HEK293 (cell line): ENCODE results near the gene GUK1.

Source experiments
- CTCF ChIA-PET: fragments of 350-600 bp; formaldehyde crosslinking; extraction: SDS; loops from one replicate; lab custom pipeline; 2021; ENCODE audit warnings: antibody characterized with exemption; lab: Yijun Ruan, JAX
- POLR2A ChIA-PET: fragments of 300-600 bp; formaldehyde crosslinking; extraction: SDS; loops from one replicate; lab custom pipeline; 2020; ENCODE audit warnings: antibody characterized with exemption, inconsistent platforms; lab: Yijun Ruan, JAX
- H3K27ac ChIP-seq: fragments of 200-500 bp; sonication (Bioruptor generic); 2 replicates; pipeline ENCODE4 v1.5.1; 2014; ENCODE audit warnings: low read depth, low read length, control low read depth, inconsistent platforms; ENCODE audit errors: extremely low read depth
- H3K36me3 ChIP-seq, 2 experiments: fragments of 200-500 bp in 1 of 2; sonication (Bioruptor generic) in 1 of 2; 1 replicate in 1 of 2; 2 replicates in 1 of 2; pipeline ENCODE4 v1.5.1; 2014 to 2017; ENCODE audit warnings: inconsistent platforms in 2 of 2, low read length in 2 of 2; ENCODE audit not compliant: control insufficient read depth in 2 of 2, insufficient read depth in 1 of 2
- H3K4me1 ChIP-seq: fragments of 200-500 bp; sonication (Bioruptor generic); 2 replicates; pipeline ENCODE4 v1.5.1; 2014; ENCODE audit warnings: mild to moderate bottlenecking, low read length, inconsistent platforms; ENCODE audit not compliant: control insufficient read depth, insufficient read depth
- H3K4me3 ChIP-seq: 2 replicates; pipeline ENCODE4 v1.5.1; 2011; ENCODE audit warnings: low read depth, mild to moderate bottlenecking, control low read depth, low read length, moderate library complexity
- H3K9me3 ChIP-seq: fragments of 200-500 bp; sonication (Bioruptor generic); 2 replicates; pipeline ENCODE4 v1.5.1; 2014; ENCODE audit warnings: low read depth, low read length, inconsistent platforms; ENCODE audit not compliant: control insufficient read depth, insufficient read depth
- GLIS2 ChIP-seq: fragments of 450-650 bp; formaldehyde crosslinking; IDR thresholded peaks from 2 replicates; pipeline ENCODE4 v1.5.1; 2016; ENCODE audit warnings: missing biosample characterization, missing genetic modification characterization
- HOXD13 ChIP-seq: sonication (generic); formaldehyde crosslinking; IDR thresholded peaks from 2 replicates; pipeline ENCODE4 v1.8.0; 2022; ENCODE audit warnings: missing genetic modification reagents, borderline replicate concordance
- OSR2 ChIP-seq: fragments of 450-650 bp; formaldehyde crosslinking; IDR thresholded peaks from 2 replicates; pipeline ENCODE4 v1.5.1; 2016; ENCODE audit warnings: missing biosample characterization, missing genetic modification characterization
- PRDM1 ChIP-seq: fragments of 450-650 bp; formaldehyde crosslinking; IDR thresholded peaks from 2 replicates; pipeline ENCODE4; 2016; ENCODE audit warnings: missing biosample characterization, missing genetic modification characterization
- SETDB1 ChIP-seq: IDR thresholded peaks from one replicate; pipeline ENCODE4 v1.6.1; 2017; ENCODE audit warnings: mild to moderate bottlenecking, low read length, moderate library complexity, mixed read lengths; ENCODE audit not compliant: insufficient read length
- YY1 ChIP-seq: fragments of 450-650 bp; formaldehyde crosslinking; IDR thresholded peaks from 2 replicates; pipeline ENCODE4 v1.5.1; 2018; ENCODE audit warnings: missing biosample characterization, missing genetic modification characterization
- ZBTB49 ChIP-seq: fragments of 450-650 bp; formaldehyde crosslinking; IDR thresholded peaks from 2 replicates; pipeline ENCODE4 v1.5.1; 2016; ENCODE audit warnings: missing biosample characterization, missing genetic modification characterization, low read depth
- ZFP37 ChIP-seq: fragments of 450-650 bp; formaldehyde crosslinking; IDR thresholded peaks from 2 replicates; pipeline ENCODE4 v1.5.1; 2016; ENCODE audit warnings: missing biosample characterization, missing genetic modification characterization
- ZNF133 ChIP-seq: fragments of 450-650 bp; formaldehyde crosslinking; IDR thresholded peaks from 2 replicates; pipeline ENCODE4 v1.5.1; 2016; ENCODE audit warnings: missing biosample characterization, missing genetic modification characterization
- ZNF184 ChIP-seq: fragments of 450-650 bp; IDR thresholded peaks from 2 replicates; pipeline ENCODE4 v1.5.1; 2018; ENCODE audit warnings: missing biosample characterization, mild to moderate bottlenecking, missing genetic modification characterization
- ZNF2 ChIP-seq: fragments of 450-650 bp; formaldehyde crosslinking; IDR thresholded peaks from 2 replicates; pipeline ENCODE4 v1.5.1; 2016; ENCODE audit warnings: missing biosample characterization, missing genetic modification characterization
- ZNF280D ChIP-seq: fragments of 450-650 bp; formaldehyde crosslinking; IDR thresholded peaks from 2 replicates; pipeline ENCODE4 v1.5.1; 2016; ENCODE audit warnings: missing biosample characterization, missing genetic modification characterization
- ZNF404 ChIP-seq: fragments of 450-650 bp; formaldehyde crosslinking; IDR thresholded peaks from 2 replicates; pipeline ENCODE4 v1.5.1; 2017; ENCODE audit warnings: missing biosample characterization, missing genetic modification characterization
- ZNF433 ChIP-seq: fragments of 450-650 bp; formaldehyde crosslinking; IDR thresholded peaks from 2 replicates; pipeline ENCODE4 v1.5.1; 2016; ENCODE audit warnings: missing biosample characterization, missing genetic modification characterization, low read depth
- ZNF48 ChIP-seq: fragments of 450-650 bp; formaldehyde crosslinking; IDR thresholded peaks from 2 replicates; pipeline ENCODE4 v1.5.1; 2016; ENCODE audit warnings: missing biosample characterization, missing genetic modification characterization
- ZNF548 ChIP-seq: fragments of 450-650 bp; formaldehyde crosslinking; IDR thresholded peaks from 2 replicates; pipeline ENCODE4 v1.5.1; 2016; ENCODE audit warnings: missing biosample characterization, missing genetic modification characterization
- ZNF549 ChIP-seq: fragments of 450-650 bp; IDR thresholded peaks from 2 replicates; pipeline ENCODE4 v1.5.1; 2018; ENCODE audit warnings: missing biosample characterization, missing genetic modification characterization, mild to moderate bottlenecking, inconsistent platforms, moderate library complexity
- ZNF558 ChIP-seq: fragments of 450-650 bp; formaldehyde crosslinking; IDR thresholded peaks from 2 replicates; pipeline ENCODE4 v1.5.1; 2016; ENCODE audit warnings: missing biosample characterization, missing genetic modification characterization
- ZNF626 ChIP-seq: fragments of 450-650 bp; sonication (Bioruptor Pico); formaldehyde crosslinking; IDR thresholded peaks from 2 replicates; pipeline ENCODE4 v1.5.1; 2018; ENCODE audit warnings: missing biosample characterization, missing genetic modification characterization, inconsistent platforms
- ZNF629 ChIP-seq: fragments of 450-650 bp; formaldehyde crosslinking; IDR thresholded peaks from 2 replicates; pipeline ENCODE4 v1.5.1; 2017; ENCODE audit warnings: missing biosample characterization, missing genetic modification characterization
- ZNF639 ChIP-seq: fragments of 450-650 bp; formaldehyde crosslinking; IDR thresholded peaks from 2 replicates; pipeline ENCODE4 v1.5.1; 2016; ENCODE audit warnings: missing biosample characterization, missing genetic modification characterization
- ZNF76 ChIP-seq: fragments of 450-650 bp; formaldehyde crosslinking; IDR thresholded peaks from 2 replicates; pipeline ENCODE4; 2016; ENCODE audit warnings: low read depth, missing biosample characterization, missing genetic modification characterization, borderline replicate concordance
- ZNF768 ChIP-seq: fragments of 450-650 bp; formaldehyde crosslinking; IDR thresholded peaks from 2 replicates; pipeline ENCODE4 v1.5.1; 2018; ENCODE audit warnings: missing biosample characterization, mild to moderate bottlenecking, missing genetic modification characterization
- ZSCAN18 ChIP-seq: fragments of 450-650 bp; formaldehyde crosslinking; IDR thresholded peaks from 2 replicates; pipeline ENCODE4 v1.5.1; 2016; ENCODE audit warnings: missing biosample characterization, missing genetic modification characterization

GUK1 gene

GRCh38 chr1:228118040-228118439 lies 22.0 kb upstream of the GUK1 start (continued):
- TF ChIP-seq ZNF280D (tag by site-specific recombination) (peak; percentile 97), ZNF2 (0 out of 2 replicates have a peak, but pooled peaks have one; percentile 43), SETDB1 (peak; percentile 100), ZFP37 (tag by site-specific recombination) (0 out of 2 replicates have a peak, but pooled peaks have one; percentile 33), ZNF184 (tag by site-specific recombination) (peak; percentile 79; the same call in 1 of the 2 replicates), YY1 (tag by site-specific recombination) (0 out of 2 replicates have a peak, but pooled peaks have one; percentile 24), ZNF626 (peak; percentile 97), ZNF548 (0 out of 2 replicates have a peak, but pooled peaks have one; percentile 30), ZNF133 (tag by site-specific recombination) (no peak), ZNF558 (tag by site-specific recombination) (peak; percentile 60; the same call in 1 of the 2 replicates), ZSCAN18 (tag by site-specific recombination) (no peak), ZNF549 (tag by site-specific recombination) (peak; percentile 82), ZNF76 (tag by site-specific recombination) (no peak), PRDM1 (tag by site-specific recombination) (peak; percentile 86), OSR2 (tag by site-specific recombination) (no peak), ZNF629 (tag by site-specific recombination) (peak; percentile 31; the same call in 1 of the 2 replicates)

GRCh38 chr1:228120351-228120750 lies 19.7 kb upstream of the GUK1 start:
- POLR2A ChIA-PET: interaction anchor here (1.8 kb wide), 1 partner anchor 39 kb away, joined by 5 read pairs; no protein-coding TSS in a partner anchor
- Histone ChIP-seq H3K4me3 (no peak overlapping the region), H3K36me3 (no peaks in the 10 kb centered on the region), H3K9me3 (no peaks in the 10 kb centered on the region)
- TF ChIP-seq ZNF404 (tag by site-specific recombination) (no peak), YY1 (tag by site-specific recombination) (no peak), HOXD13 (CRISPR knock-in tag) (no peak)
- TF ChIP-seq, all 188 proteins: peak for 0
- no peaks in the 10 kb centered on the region for H3K4me1 ChIP-seq
- CTCF ChIA-PET: interaction anchor here (4.6 kb wide), 1 partner anchor 11 kb away, joined by 36 read pairs; no protein-coding TSS in a partner anchor
- no peak overlapping the region for H3K27ac ChIP-seq

GRCh38 chr1:228120857-228121489 lies 19.1 kb upstream of the GUK1 start:
- Histone ChIP-seq H3K4me3 (no peak overlapping the region), H3K27ac (no peak overlapping the region), H3K36me3 (no peaks in the 10 kb centered on the region), H3K4me1 (no peaks in the 10 kb centered on the region), H3K9me3 (no peaks in the 10 kb centered on the region)
- CTCF ChIA-PET: interaction anchor here (0.7 to 4.6 kb wide), 2 partner anchors 11 to 121 kb away, joined by 3 to 36 read pairs; no protein-coding TSS in a partner anchor
- POLR2A ChIA-PET: interaction anchor here (1.8 kb wide), 1 partner anchor 39 kb away, joined by 5 read pairs; no protein-coding TSS in a partner anchor
- TF ChIP-seq GLIS2: no peak
- TF ChIP-seq ZBTB49: no peak
- TF ChIP-seq ZNF433: no peak
- TF ChIP-seq ZNF639 (tag by site-specific recombination): no peak
- no peak for TF ChIP-seq ZNF48
- TF ChIP-seq ZNF768 (tag by site-specific recombination): no peak
